SK-N-SH (cell line): Measurements from ENCODE around the gene NRTN. TPM values are rescaled to one million over a fixed set of nuclear protein-coding genes. Genes with fewer than 3 reads are reported as not detected.

Experiments
- CTCF ChIA-PET: fragments of 300-600, 350-600 bp; formaldehyde crosslinking; extraction: SDS; loops from one replicate; lab custom pipeline; 2021; lab: Yijun Ruan, JAX
- POLR2A ChIA-PET: fragments of 350-600 bp; sonication (Branson Sonifier 250); formaldehyde crosslinking; extraction: SDS; loops from one replicate; lab custom pipeline; 2020; ENCODE audit warnings: antibody characterized with exemption, inconsistent platforms; lab: Yijun Ruan, JAX
- DNase-seq: peaks from one replicate; pipeline ENCODE4 v3.0.0; 2012
- H2AFZ ChIP-seq: fragments of 200-600 bp; sonication (generic); 2 replicates; pipeline ENCODE4 v1.8.1; 2016; ENCODE audit warnings: antibody characterized with exemption, mild to moderate bottlenecking, low read depth
- H3F3A ChIP-seq: fragments of 200-600 bp; sonication (generic); replicated peaks from 2 replicates; pipeline ENCODE3; 2016; ENCODE audit warnings: antibody characterized with exemption, mild to moderate bottlenecking; ENCODE audit not compliant: insufficient read depth
- H3K27ac ChIP-seq, 2 experiments: fragments of 200-500 bp in 1 of 2; fragments of 200-600 bp in 1 of 2; sonication (Bioruptor generic) in 1 of 2; sonication (generic), shearing (Covaris generic) in 1 of 2; 2 replicates each; pipeline versions ENCODE4 v1.5.1 to v1.6.1; 2014 to 2016; ENCODE audit warnings: low read depth in 2 of 2, inconsistent platforms in 1 of 2, low read length in 1 of 2, mild to moderate bottlenecking in 1 of 2, mixed read lengths in 1 of 2
- H3K27me3 ChIP-seq: fragments of 200-600 bp; sonication (generic), shearing (Covaris generic); 2 replicates; pipeline ENCODE4 v1.6.1; 2016; ENCODE audit warnings: mixed run types; ENCODE audit not compliant: insufficient read depth
- H3K36me3 ChIP-seq, 2 experiments: fragments of 200-500 bp in 1 of 2; fragments of 200-600 bp in 1 of 2; sonication (Bioruptor generic) in 1 of 2; sonication (generic) in 1 of 2; replicated peaks in 1 of 2; 2 replicates each; pipeline versions ENCODE3 to v1.5.1; 2014 to 2016; ENCODE audit warnings: low read length in 1 of 2, mild to moderate bottlenecking in 1 of 2; ENCODE audit not compliant: insufficient read depth in 2 of 2, control insufficient read depth in 1 of 2
- H3K4me1 ChIP-seq, 2 experiments: fragments of 200-500 bp in 1 of 2; fragments of 200-600 bp in 1 of 2; sonication (Bioruptor generic) in 1 of 2; sonication (generic), shearing (Covaris generic) in 1 of 2; 2 replicates each; pipeline versions ENCODE4 v1.5.1 to v1.6.1; 2014 to 2016; ENCODE audit warnings: low read depth in 1 of 2, low read length in 1 of 2, mixed run types in 1 of 2; ENCODE audit not compliant: insufficient read depth in 2 of 2, control insufficient read depth in 1 of 2
- H3K4me2 ChIP-seq: fragments of 200-600 bp; sonication (generic), shearing (Covaris generic); 2 replicates; pipeline ENCODE4 v1.6.1; 2017; ENCODE audit warnings: mixed run types
- H3K4me3 ChIP-seq, 2 experiments: fragments of 200-500 bp in 1 of 2; fragments of 200-600 bp in 1 of 2; sonication (Bioruptor generic) in 1 of 2; sonication (generic), shearing (Covaris generic) in 1 of 2; 2 replicates each; pipeline versions ENCODE4 v1.5.1 to v1.8.1; 2014 to 2016; ENCODE audit warnings: low read depth in 2 of 2, inconsistent platforms in 1 of 2, low read length in 1 of 2, mild to moderate bottlenecking in 1 of 2, mixed read lengths in 1 of 2, moderate library complexity in 1 of 2
- H3K79me2 ChIP-seq: fragments of 200-600 bp; sonication (generic); 2 replicates; pipeline ENCODE4 v1.8.1; 2017; ENCODE audit warnings: mild to moderate bottlenecking; ENCODE audit not compliant: insufficient read depth
- H3K9ac ChIP-seq: fragments of 200-600 bp; sonication (generic); 2 replicates; pipeline ENCODE4 v1.6.1; 2017; ENCODE audit warnings: mixed run types
- H3K9me2 ChIP-seq: fragments of 200-600 bp; sonication (generic); 2 replicates; pipeline ENCODE4 v1.6.1; 2017; ENCODE audit warnings: mixed run types
- H3K9me3 ChIP-seq: fragments of 200-600 bp; sonication (generic); 2 replicates; pipeline ENCODE4 v1.6.1; 2017; ENCODE audit warnings: mixed run types, mild to moderate bottlenecking, moderate library complexity
- H4K20me1 ChIP-seq: fragments of 200-600 bp; sonication (generic); 2 replicates; pipeline ENCODE4 v1.6.1; 2017; ENCODE audit warnings: mild to moderate bottlenecking, mixed run types; ENCODE audit not compliant: insufficient read depth
- CHD2 ChIP-seq: fragments of 150-350 bp; IDR thresholded peaks from 2 replicates; pipeline ENCODE4 v1.6.1; 2018; ENCODE audit warnings: low read length; ENCODE audit not compliant: partially characterized antibody
- ELF1 ChIP-seq: IDR thresholded peaks from 2 replicates; pipeline ENCODE4 v1.4.0; 2012
- FOSL2 ChIP-seq: IDR thresholded peaks from 2 replicates; pipeline ENCODE4 v1.4.0; 2012; ENCODE audit warnings: low read depth, mild to moderate bottlenecking, moderate library complexity, borderline replicate concordance
- GABPA ChIP-seq: IDR thresholded peaks from 2 replicates; pipeline ENCODE4 v1.4.0; 2012; ENCODE audit warnings: low read depth, mild to moderate bottlenecking
- JUND ChIP-seq: IDR thresholded peaks from 2 replicates; pipeline ENCODE4 v1.4.0; 2012
- MXI1 ChIP-seq: IDR thresholded peaks from 2 replicates; pipeline ENCODE4 v1.6.1; 2012; ENCODE audit warnings: mild to moderate bottlenecking, low read depth, low read length, improper control_type of control experiment
- NRF1 ChIP-seq: IDR thresholded peaks from 2 replicates; pipeline ENCODE4 v1.6.1; 2012; ENCODE audit warnings: low read depth, mild to moderate bottlenecking, low read length
- POLR2AphosphoS5 ChIP-seq: IDR thresholded peaks from 2 replicates; pipeline ENCODE4 v1.6.1; 2012; ENCODE audit warnings: low read depth, low read length
- RAD21 ChIP-seq: IDR thresholded peaks from 2 replicates; pipeline ENCODE4 v1.6.1; 2012; ENCODE audit warnings: mild to moderate bottlenecking, low read length
- RFX5 ChIP-seq: IDR thresholded peaks from 2 replicates; pipeline ENCODE4 v1.6.1; 2012; ENCODE audit warnings: mild to moderate bottlenecking, improper control_type of control experiment, low read length
- SIN3A ChIP-seq: IDR thresholded peaks from 2 replicates; pipeline ENCODE4 v1.6.1; 2012; ENCODE audit warnings: low read depth, mild to moderate bottlenecking, low read length, moderate library complexity, borderline replicate concordance
- TAF1 ChIP-seq: IDR thresholded peaks from 2 replicates; pipeline ENCODE4 v1.6.1; 2012; ENCODE audit warnings: low read depth, mild to moderate bottlenecking, low read length, moderate library complexity, borderline replicate concordance
- TCF12 ChIP-seq: IDR thresholded peaks from 2 replicates; pipeline ENCODE4 v1.4.0; 2012
- YY1 ChIP-seq: IDR thresholded peaks from 2 replicates; pipeline ENCODE4 v1.4.0; 2012; ENCODE audit warnings: low read depth, mild to moderate bottlenecking
- WGBS: methylation state at CpG from one replicate; pipeline ENCODE4 v1.1.6; 2017; ENCODE audit warnings: low lambda C conversion rate; 5-methylcytosine and 5-hydroxymethylcytosine counted together
- polyA plus RNA-seq, 3 experiments: library from polyadenylated mRNA; depleted of rRNA; stranded (reverse); fragments of >200 nt; gene quantifications; 2 replicates each; pipeline ENCODE4 v1.2.3, GENCODE V29; 2012
- TF ChIP-seq, protein P1 (sequence below): IDR thresholded peaks from 2 replicates; pipeline ENCODE4 v1.4.0; 2012; ENCODE audit warnings: low read depth, borderline replicate concordance
- TF ChIP-seq, protein P2 (sequence below): fragments of 150-350 bp; IDR thresholded peaks from 2 replicates; pipeline ENCODE4 v1.6.1; 2017; ENCODE audit warnings: antibody characterized with exemption, low read length, low read depth, borderline replicate concordance
- TF ChIP-seq, protein P3 (sequence below): IDR thresholded peaks from 2 replicates; pipeline ENCODE4 v1.4.0; 2012; ENCODE audit warnings: low read depth, borderline replicate concordance
- TF ChIP-seq, protein P4 (sequence below): IDR thresholded peaks from 2 replicates; pipeline ENCODE4 v1.6.1; 2012; ENCODE audit warnings: mild to moderate bottlenecking, low read depth, low read length, moderate library complexity
- TF ChIP-seq, protein P5 (sequence below): IDR thresholded peaks from 2 replicates; pipeline ENCODE4 v1.4.0; 2012; ENCODE audit warnings: low read depth
- TF ChIP-seq, protein P6 (sequence below): IDR thresholded peaks from 2 replicates; pipeline ENCODE4; 2012

Gene NRTN
- polyA plus RNA-seq, 1 of the 3 experiments (the other 2 are of a cell fraction) = 0.99 TPM

DNA sequence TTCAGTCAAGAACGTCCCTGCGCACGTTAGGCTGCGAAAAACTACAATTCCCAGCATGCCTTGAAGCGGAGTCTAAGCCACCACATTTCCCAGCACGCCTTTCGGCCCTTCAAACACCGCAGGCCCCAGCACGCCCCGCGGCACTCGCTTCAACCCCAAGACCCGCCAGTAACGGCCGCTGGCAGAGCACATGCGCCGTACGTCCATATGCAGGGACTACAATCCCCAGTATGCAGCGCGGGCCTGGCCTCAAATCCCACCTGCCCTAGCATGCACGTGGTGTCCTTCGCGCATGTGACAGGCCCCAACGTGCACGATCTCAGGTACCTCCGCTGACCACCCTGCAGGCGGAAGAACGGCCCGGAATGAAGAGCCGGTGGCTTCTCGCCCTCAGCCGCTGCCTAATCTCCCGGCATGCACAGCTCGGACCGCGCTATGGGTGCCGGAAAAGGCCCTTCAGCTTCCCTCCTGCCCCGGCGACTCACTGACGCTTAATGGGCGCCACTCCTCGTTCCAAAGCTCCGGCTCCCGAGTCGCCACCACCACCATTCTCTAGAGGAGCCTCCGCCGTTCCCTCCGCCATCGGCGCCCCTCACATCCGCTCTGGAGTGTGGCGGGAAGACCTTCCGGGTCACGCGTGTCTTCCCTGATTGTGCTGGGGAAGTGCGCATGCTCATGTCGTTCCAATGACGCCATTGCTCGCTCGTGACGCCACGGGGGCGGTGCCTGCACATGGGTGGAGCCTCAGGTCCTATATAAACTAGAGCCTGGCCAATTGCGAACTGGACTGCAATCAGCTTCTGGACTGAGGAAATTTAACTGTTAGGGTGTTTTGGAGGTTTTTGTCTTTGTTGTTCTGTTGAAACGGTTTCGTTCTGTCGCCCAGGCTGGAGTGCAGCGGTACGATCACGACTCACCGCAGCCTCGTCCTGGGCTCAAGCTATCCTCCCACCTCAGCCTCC, 14.0 kb upstream of the NRTN start, which contains the start of gene DUS3L:
TSS of gene DUS3L (minus strand) at position 605 of the 962 bp plus-strand sequence. CDS start at position 583, 22 bp downstream.
- peak within 1 kb of the TSS; percentile 86 for H3K4me2 ChIP-seq
- no peaks in the 10 kb centered on the region for H3K27me3 ChIP-seq
- 17% methylated on average over 47 of the region's 72 CpGs for WGBS
- H3K79me2 ChIP-seq = peaks cover 8% of the 10 kb centered on the region; the same call in 1 of the 2 replicates
- TF ChIP-seq TCF12 (no peak), JUND (no peak), NRF1 (peak; percentile 90), CHD2 (peak; percentile 87), FOSL2 (no peak), ELF1 (peak; percentile 67; the same call in 1 of the 2 replicates), RFX5 (peak; percentile 72), TAF1 (peak; percentile 75; the same call in 1 of the 2 replicates), POLR2AphosphoS5 (peak; percentile 90), RAD21 (no peak), YY1 (peak; percentile 60; the same call in 1 of the 2 replicates), MXI1 (peak; percentile 99), GABPA (peak; percentile 91), SIN3A (peak; percentile 80)
- TF ChIP-seq, protein P1, sequence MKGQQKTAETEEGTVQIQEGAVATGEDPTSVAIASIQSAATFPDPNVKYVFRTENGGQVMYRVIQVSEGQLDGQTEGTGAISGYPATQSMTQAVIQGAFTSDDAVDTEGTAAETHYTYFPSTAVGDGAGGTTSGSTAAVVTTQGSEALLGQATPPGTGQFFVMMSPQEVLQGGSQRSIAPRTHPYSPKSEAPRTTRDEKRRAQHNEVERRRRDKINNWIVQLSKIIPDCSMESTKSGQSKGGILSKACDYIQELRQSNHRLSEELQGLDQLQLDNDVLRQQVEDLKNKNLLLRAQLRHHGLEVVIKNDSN = peak; percentile 88
- TF ChIP-seq, protein P2, sequence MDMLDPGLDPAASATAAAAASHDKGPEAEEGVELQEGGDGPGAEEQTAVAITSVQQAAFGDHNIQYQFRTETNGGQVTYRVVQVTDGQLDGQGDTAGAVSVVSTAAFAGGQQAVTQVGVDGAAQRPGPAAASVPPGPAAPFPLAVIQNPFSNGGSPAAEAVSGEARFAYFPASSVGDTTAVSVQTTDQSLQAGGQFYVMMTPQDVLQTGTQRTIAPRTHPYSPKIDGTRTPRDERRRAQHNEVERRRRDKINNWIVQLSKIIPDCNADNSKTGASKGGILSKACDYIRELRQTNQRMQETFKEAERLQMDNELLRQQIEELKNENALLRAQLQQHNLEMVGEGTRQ = peak; percentile 70; the same call in 1 of the 2 replicates
- TF ChIP-seq, protein P3, sequence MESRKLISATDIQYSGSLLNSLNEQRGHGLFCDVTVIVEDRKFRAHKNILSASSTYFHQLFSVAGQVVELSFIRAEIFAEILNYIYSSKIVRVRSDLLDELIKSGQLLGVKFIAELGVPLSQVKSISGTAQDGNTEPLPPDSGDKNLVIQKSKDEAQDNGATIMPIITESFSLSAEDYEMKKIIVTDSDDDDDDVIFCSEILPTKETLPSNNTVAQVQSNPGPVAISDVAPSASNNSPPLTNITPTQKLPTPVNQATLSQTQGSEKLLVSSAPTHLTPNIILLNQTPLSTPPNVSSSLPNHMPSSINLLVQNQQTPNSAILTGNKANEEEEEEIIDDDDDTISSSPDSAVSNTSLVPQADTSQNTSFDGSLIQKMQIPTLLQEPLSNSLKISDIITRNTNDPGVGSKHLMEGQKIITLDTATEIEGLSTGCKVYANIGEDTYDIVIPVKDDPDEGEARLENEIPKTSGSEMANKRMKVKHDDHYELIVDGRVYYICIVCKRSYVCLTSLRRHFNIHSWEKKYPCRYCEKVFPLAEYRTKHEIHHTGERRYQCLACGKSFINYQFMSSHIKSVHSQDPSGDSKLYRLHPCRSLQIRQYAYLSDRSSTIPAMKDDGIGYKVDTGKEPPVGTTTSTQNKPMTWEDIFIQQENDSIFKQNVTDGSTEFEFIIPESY = peak; percentile 43; the same call in 1 of the 2 replicates
- TF ChIP-seq, protein P4, sequence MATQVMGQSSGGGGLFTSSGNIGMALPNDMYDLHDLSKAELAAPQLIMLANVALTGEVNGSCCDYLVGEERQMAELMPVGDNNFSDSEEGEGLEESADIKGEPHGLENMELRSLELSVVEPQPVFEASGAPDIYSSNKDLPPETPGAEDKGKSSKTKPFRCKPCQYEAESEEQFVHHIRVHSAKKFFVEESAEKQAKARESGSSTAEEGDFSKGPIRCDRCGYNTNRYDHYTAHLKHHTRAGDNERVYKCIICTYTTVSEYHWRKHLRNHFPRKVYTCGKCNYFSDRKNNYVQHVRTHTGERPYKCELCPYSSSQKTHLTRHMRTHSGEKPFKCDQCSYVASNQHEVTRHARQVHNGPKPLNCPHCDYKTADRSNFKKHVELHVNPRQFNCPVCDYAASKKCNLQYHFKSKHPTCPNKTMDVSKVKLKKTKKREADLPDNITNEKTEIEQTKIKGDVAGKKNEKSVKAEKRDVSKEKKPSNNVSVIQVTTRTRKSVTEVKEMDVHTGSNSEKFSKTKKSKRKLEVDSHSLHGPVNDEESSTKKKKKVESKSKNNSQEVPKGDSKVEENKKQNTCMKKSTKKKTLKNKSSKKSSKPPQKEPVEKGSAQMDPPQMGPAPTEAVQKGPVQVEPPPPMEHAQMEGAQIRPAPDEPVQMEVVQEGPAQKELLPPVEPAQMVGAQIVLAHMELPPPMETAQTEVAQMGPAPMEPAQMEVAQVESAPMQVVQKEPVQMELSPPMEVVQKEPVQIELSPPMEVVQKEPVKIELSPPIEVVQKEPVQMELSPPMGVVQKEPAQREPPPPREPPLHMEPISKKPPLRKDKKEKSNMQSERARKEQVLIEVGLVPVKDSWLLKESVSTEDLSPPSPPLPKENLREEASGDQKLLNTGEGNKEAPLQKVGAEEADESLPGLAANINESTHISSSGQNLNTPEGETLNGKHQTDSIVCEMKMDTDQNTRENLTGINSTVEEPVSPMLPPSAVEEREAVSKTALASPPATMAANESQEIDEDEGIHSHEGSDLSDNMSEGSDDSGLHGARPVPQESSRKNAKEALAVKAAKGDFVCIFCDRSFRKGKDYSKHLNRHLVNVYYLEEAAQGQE = 0 out of 2 replicates have a peak, but pooled peaks have one; percentile 9
- TF ChIP-seq, protein P5, sequence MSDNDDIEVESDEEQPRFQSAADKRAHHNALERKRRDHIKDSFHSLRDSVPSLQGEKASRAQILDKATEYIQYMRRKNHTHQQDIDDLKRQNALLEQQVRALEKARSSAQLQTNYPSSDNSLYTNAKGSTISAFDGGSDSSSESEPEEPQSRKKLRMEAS = peak; percentile 99
- TF ChIP-seq, protein P6, sequence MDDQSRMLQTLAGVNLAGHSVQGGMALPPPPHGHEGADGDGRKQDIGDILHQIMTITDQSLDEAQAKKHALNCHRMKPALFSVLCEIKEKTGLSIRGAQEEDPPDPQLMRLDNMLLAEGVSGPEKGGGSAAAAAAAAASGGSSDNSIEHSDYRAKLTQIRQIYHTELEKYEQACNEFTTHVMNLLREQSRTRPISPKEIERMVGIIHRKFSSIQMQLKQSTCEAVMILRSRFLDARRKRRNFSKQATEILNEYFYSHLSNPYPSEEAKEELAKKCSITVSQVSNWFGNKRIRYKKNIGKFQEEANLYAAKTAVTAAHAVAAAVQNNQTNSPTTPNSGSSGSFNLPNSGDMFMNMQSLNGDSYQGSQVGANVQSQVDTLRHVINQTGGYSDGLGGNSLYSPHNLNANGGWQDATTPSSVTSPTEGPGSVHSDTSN = no peak
- H2AFZ ChIP-seq = peak within 1 kb of the TSS; percentile 93
- no peaks in the 10 kb centered on the region for H3K9me2 ChIP-seq
- 0 out of 2 replicates have a peak, but pooled peaks cover 5% of the 10 kb centered on the region for H4K20me1 ChIP-seq
- peak within 1 kb of the TSS; percentile 73 to 97 for H3K4me3 ChIP-seq
- peak within 1 kb of the TSS; percentile 92 for H3K9ac ChIP-seq
- H3K27ac ChIP-seq = peak within 1 kb of the TSS; percentile 90 to 95
- H3K4me1 ChIP-seq = peaks cover 0 to 8% of the 10 kb centered on the region in 2 experiments; a peak in 1 of 4 replicates
- H3F3A ChIP-seq = no peaks in the 10 kb centered on the region
- H3K36me3 ChIP-seq = peaks cover 0 to 39% of the 10 kb centered on the region in 2 experiments
- ChIA-PET CTCF (interaction anchor here (0.7 to 2.9 kb wide), 5 partner anchors 9 to 232 kb away, joined by 3 to 12 read pairs (median 4); partner anchors contain the start of gene NRTN), POLR2A (interaction anchor here (0.6 to 1.3 kb wide), 5 partner anchors 8 to 325 kb away, joined by 3 to 5 read pairs (median 3); partner anchors contain the start of genes CATSPERD, LONP1, NDUFA11 and RPL36)
- DNase-seq = peak; percentile 97
- H3K9me3 ChIP-seq = no peaks in the 10 kb centered on the region
